Progenitor cell of endocrine pancreas (in vitro differentiated cells): ENCODE data around the gene NEURL1. TPM values are rescaled to one million over a fixed set of nuclear protein-coding genes. Genes with fewer than 3 reads are reported as not detected.

Source experiments
- DNase-seq: peaks from one replicate; pipeline ENCODE4 v3.0.0; 2021; ENCODE audit warnings: low spot score; ENCODE audit not compliant: unreplicated experiment
- H3K27ac Mint-ChIP-seq: 2 replicates; pipeline ENCODE4 v1.8.0; 2021; ENCODE audit warnings: mild to moderate bottlenecking, moderate library complexity, mixed read lengths
- H3K27me3 Mint-ChIP-seq: 2 replicates; pipeline ENCODE4 v1.8.0; 2021; ENCODE audit warnings: mixed read lengths
- H3K36me3 Mint-ChIP-seq: 2 replicates; pipeline ENCODE4 v1.8.0; 2022; ENCODE audit warnings: mixed read lengths; ENCODE audit not compliant: insufficient read depth
- H3K4me1 Mint-ChIP-seq: 2 replicates; pipeline ENCODE4 v1.8.0; 2021; ENCODE audit warnings: low read depth, mixed read lengths
- H3K4me3 Mint-ChIP-seq: 2 replicates; pipeline ENCODE4 v1.8.0; 2021; ENCODE audit warnings: low read depth, mild to moderate bottlenecking, moderate library complexity, mixed read lengths
- H3K9me3 Mint-ChIP-seq: 2 replicates; pipeline ENCODE4 v1.8.0; 2021; ENCODE audit warnings: low read depth, mixed read lengths
- CTCF ChIP-seq: fragments of 200-600 bp; sonication (generic); IDR thresholded peaks from one replicate; pipeline ENCODE4 v1.5.0; 2021; ENCODE audit warnings: antibody characterized with exemption, mild to moderate bottlenecking; ENCODE audit not compliant: unreplicated experiment
- total RNA-seq: library from RNA; stranded (reverse); gene quantifications from 2 replicates; pipeline ENCODE4 v1.2.1, GENCODE V29; 2021

The NEURL1 gene
- total RNA-seq, 1 donor from 2014 or later = 21.5 TPM

GRCh38 chr10:103587073-103587472 is 93.6 kb downstream of the NEURL1 start:
- H3K36me3 Mint-ChIP-seq = peaks cover 23% of the 10 kb centered on the region
- peaks cover 4% of the 10 kb centered on the region for H3K9me3 Mint-ChIP-seq
- H3K4me1 Mint-ChIP-seq = peaks cover 5% of the 10 kb centered on the region
- no peaks in the 10 kb centered on the region for H3K27me3 Mint-ChIP-seq
- H3K4me3 Mint-ChIP-seq = no peak overlapping the region
- TF ChIP-seq CTCF = no peak
- no peak overlapping the region for H3K27ac Mint-ChIP-seq
- no peak for DNase-seq

GRCh38 chr10:103589074-103589630 is 95.6 kb downstream of the NEURL1 start:
- H3K4me1 Mint-ChIP-seq = peaks cover 5% of the 10 kb centered on the region
- H3K27me3 Mint-ChIP-seq = no peaks in the 10 kb centered on the region
- H3K36me3 Mint-ChIP-seq = peaks cover 19% of the 10 kb centered on the region
- H3K4me3 Mint-ChIP-seq = no peak overlapping the region
- H3K27ac Mint-ChIP-seq = no peak overlapping the region
- DNase-seq = no peak
- H3K9me3 Mint-ChIP-seq = peaks cover 4% of the 10 kb centered on the region
- TF ChIP-seq CTCF = no peak

GRCh38 chr10:103590060-103590459 is 96.6 kb downstream of the NEURL1 start:
- no peak overlapping the region for H3K4me3 Mint-ChIP-seq
- DNase-seq = no peak
- peaks cover 4% of the 10 kb centered on the region for H3K9me3 Mint-ChIP-seq
- peaks cover 19% of the 10 kb centered on the region for H3K36me3 Mint-ChIP-seq
- H3K4me1 Mint-ChIP-seq = peaks cover 5% of the 10 kb centered on the region
- H3K27ac Mint-ChIP-seq = no peak overlapping the region
- no peak for TF ChIP-seq CTCF
- H3K27me3 Mint-ChIP-seq = no peaks in the 10 kb centered on the region

GRCh38 chr10:103590744-103591291 is 97.3 kb downstream of the NEURL1 start:
- H3K27ac Mint-ChIP-seq = no peak overlapping the region
- no peak for TF ChIP-seq CTCF
- no peak overlapping the region for H3K4me3 Mint-ChIP-seq
- DNase-seq = no peak
- H3K9me3 Mint-ChIP-seq = peaks cover 4% of the 10 kb centered on the region
- peaks cover 5% of the 10 kb centered on the region for H3K4me1 Mint-ChIP-seq
- no peaks in the 10 kb centered on the region for H3K27me3 Mint-ChIP-seq
- H3K36me3 Mint-ChIP-seq = peaks cover 16% of the 10 kb centered on the region

GRCh38 chr10:103592186-103593021 is 98.9 kb downstream of the NEURL1 start:
- no peak overlapping the region for H3K4me3 Mint-ChIP-seq

More at GRCh38 chr10:103592186-103593021, 98.9 kb downstream of the NEURL1 start:
- DNase-seq = peak; percentile 38
- H3K27me3 Mint-ChIP-seq = no peaks in the 10 kb centered on the region
- H3K27ac Mint-ChIP-seq = peak overlapping the region; percentile 59
- H3K4me1 Mint-ChIP-seq = peaks cover 5% of the 10 kb centered on the region
- H3K36me3 Mint-ChIP-seq = peaks cover 8% of the 10 kb centered on the region
- peak; percentile 76 for TF ChIP-seq CTCF
- H3K9me3 Mint-ChIP-seq = peaks cover 2% of the 10 kb centered on the region
